NCI-H1092 (cell line): ENCODE measurements around the gene ELOVL6.
"Not testable (repeated sequence)": the region's sequence is repeated elsewhere in the genome, so short reads cannot be mapped to it uniquely, and the experiment has no call there.

ENCODE experiments used
- DNase-seq: peaks from one replicate; lab custom pipeline; 2025; lab: John Stamatoyannopoulos, UW

The ELOVL6 gene

GRCh38 chr4:110074570-110074969, 123.8 kb downstream of the ELOVL6 start:
- DNase-seq = no peak

DNA sequence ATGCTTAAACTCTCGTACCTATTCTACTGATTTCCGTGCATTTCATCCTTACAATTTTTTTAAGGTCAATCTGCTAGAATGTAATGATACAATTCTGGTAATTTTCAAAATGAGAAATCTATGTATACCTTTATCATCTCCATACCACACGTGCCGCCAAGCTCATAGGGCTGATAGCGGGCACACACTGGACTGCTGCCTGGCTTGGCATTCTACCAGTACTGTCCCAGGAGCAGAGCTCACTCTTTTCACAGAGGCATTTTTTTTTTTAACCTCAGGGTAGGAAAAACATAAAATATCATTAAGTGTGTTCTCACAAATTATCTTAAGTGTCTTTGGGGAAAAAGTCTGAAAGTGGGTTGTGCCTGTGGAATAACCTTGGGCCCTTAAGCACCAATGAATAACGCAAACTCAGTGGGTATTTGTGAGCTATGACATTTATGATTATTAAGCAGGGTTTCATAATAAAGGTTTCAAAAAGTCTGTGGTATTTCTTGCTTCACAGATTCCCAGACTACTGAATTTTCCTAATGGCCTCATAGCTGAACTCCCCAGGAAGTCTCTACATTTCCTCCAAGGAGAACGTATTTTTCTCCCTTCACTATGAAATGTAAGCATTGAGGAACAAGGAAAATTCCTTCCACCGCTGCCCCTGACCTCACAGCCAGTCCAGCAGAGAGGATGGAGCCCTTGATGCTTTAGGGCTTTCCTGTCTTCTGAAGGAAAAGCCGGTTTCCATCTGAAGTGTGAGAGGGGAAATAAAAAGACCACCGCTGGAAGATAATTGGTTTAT, 125.2 kb downstream of the ELOVL6 start:
- DNase-seq = no peak

GRCh38 chr4:110071466-110071865, 126.9 kb downstream of the ELOVL6 start:
- no peak for DNase-seq

DNA sequence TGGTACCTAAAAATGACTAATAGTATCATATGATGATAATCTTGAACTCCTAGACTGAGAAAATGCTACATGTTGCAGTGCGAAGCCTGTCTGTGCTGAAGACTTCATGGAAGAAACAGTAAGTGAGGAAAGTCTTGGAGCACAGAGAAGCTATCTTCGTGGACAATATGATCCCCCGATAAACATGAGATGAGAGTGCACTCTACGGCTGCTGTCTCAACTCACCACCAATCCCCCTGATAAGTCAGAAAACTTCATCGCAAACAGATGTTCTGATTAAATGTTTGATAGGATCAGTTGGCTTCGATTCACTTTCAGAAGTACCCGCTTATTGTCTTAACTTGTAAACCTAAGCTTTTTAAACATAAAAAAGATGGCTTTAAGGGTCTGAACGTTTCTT, 130.2 kb downstream of the ELOVL6 start:
- DNase-seq = no peak

GRCh38 chr4:110064934-110065333, 133.5 kb downstream of the ELOVL6 start:
- no peak for DNase-seq

GRCh38 chr4:110064295-110064694, 134.1 kb downstream of the ELOVL6 start:
- no peak for DNase-seq

- no peak for DNase-seq
Measured at GRCh38 chr4:110062166-110062565, 136.2 kb downstream of the ELOVL6 start.

DNA sequence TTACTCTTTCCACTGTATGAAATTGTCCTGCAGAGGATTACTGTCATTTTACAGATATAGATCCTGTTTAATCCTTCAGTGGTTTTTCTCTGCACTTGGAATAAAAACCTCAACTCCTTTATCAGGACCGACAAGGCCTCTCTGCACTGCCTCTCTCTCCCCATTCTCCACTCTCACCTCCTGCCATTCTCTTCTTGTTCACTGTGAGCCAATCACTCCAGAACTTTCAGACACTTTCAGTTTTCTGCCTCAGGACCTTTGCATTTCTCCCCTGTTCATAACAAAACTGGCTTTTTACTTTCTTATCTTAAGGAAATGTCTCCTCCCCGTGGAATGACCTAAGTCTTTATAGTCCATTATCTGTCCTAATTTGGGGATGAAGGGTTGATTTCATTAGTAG, 137.3 kb downstream of the ELOVL6 start:
- DNase-seq = no peak

GRCh38 chr4:110059556-110060191, 138.7 kb downstream of the ELOVL6 start:
- no peak for DNase-seq

DNA sequence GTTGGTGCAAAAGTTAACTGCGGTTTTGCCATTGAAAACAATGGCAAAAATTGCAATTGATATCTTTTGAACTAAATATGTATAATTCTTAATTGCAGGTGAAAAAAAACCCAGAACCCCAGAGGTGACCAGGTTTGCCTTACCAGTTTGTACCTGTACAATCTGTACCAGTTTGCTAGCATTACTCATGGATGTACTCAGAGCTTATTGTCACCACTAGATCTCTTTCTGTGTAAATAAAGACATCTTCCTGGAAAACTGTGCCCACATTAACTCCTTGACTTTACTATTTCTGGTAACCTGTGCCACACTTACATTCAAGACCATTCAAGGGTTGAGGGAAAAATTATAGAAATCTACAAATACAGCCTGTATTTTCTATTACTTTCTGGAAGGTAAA, 139.7 kb downstream of the ELOVL6 start:
- DNase-seq = no peak

- DNase-seq = no peak
Measured at GRCh38 chr4:110055158-110055768, 143.2 kb downstream of the ELOVL6 start.

- DNase-seq = peak; percentile 11
Measured at GRCh38 chr4:110049951-110050925, 148.2 kb downstream of the ELOVL6 start.

DNA sequence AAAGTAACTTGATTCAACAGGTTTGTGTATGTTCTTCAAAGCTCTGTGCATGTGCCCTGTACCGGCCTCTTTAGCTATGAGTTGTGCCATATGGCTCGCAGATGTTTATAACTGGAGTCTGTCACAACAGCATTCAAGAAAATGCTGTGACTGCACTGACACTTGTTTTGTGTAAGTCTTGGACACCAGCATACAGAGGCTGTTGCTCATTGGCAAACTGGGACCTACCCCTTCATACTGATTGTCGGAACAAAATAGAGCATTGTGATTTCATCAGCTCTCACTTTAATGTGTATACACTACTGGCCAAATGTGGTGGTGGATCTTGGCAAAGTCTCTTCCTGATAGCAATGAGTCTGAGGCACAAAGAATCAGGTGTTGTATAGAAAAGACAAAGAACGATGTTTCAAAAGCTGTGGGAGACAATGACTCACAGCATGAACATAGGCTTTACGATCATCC, 151.8 kb downstream of the ELOVL6 start:
- no peak for DNase-seq

DNA sequence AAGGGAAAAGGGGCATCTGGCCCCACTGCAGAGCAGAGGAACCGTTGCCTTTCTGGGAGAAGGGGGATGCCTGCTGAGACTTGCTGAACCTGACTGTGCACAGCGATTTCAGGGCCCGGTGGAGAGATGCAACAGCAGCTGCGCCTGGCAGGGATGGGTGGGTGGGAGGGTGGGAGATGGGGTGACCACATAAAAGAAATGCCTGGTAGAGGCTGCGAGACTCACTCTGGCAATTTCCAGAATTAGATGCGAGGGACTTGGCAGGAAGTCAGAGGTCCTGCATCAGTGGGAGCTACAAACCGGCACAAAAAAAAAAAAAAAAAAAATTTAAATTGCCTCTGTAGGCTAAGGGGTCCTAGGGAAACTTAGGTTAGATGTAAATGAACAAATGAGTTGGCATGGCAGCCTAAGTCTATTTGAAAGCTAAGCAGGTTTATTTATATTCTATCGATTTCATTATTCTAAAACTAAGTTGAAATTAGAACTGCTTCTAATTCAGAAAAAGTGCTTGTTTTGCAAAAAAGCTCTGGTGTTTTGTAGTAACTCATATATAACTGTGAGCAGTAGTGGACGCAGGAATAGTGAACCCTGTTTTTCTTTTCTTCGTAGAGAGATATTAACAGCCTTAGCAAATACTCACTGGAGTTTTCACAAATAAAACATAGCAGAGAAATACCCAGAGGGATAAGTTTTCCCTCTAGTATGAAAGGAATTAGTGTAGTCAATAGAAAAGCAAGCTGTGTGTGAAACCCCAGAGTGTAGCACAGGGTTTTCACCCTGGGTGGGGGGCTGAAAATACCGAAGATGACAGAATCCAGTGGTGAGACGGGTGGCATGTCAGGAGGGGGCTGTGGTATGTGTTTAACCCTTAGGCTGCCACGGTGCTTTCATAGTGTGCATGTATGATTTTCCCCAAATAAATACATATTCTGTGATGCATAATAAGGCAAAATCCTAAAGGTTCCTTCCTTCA, 155.6 kb downstream of the ELOVL6 start:
- no peak for DNase-seq

GRCh38 chr4:110041735-110042134, 156.7 kb downstream of the ELOVL6 start:
- no peak for DNase-seq

- not testable (repeated sequence) for DNase-seq
Measured at GRCh38 chr4:110039164-110039563, 159.3 kb downstream of the ELOVL6 start.

DNA sequence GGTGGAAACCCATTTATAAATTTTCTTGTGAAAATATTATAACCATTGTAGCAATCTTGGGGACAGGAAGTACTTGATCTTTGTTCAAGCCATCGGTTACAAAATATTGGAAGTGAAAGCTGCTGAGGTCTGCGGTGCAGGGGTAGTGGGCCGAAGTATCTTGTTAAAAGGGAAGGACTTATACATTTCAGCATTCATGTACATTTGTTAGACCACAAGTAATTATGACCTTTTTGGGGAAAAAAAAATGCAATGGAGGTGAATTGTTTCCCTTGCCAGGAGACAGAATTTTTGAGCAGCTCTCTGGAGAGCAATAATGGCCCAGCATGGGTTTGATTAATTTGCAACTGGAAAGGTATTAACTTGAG, 164.4 kb downstream of the ELOVL6 start:
- no peak for DNase-seq

DNA sequence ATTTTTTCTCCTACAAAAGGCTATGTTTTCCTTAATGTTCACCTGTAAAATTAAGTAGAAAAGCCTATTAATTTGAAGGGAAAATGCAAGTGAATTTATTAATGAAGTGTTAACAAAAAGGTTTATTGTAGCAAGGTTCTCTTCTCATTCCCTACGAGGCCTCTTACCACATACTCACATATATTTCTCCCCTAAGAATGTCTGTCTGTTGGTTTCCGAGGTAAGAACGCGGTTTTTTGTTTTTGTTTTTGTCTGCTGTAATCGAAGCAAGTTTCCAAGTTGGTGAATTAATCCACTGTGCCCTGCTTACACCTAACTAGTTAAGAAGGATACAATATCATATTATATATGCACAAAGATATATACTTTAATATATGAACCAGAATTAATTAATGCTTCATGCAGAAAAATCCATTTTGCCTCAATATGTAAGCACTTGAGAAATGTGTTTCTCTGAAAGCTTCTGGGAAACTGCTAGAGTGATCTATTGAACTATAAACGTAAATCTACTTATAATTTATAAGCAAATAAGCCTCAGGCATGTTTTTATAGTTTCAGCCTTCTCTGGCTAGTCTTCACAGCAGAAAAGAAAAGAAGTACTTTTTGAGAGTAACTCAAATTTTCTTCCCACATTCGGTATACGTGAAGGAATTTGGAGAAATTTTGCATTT, 164.9 kb downstream of the ELOVL6 start:
- DNase-seq = no peak

DNA sequence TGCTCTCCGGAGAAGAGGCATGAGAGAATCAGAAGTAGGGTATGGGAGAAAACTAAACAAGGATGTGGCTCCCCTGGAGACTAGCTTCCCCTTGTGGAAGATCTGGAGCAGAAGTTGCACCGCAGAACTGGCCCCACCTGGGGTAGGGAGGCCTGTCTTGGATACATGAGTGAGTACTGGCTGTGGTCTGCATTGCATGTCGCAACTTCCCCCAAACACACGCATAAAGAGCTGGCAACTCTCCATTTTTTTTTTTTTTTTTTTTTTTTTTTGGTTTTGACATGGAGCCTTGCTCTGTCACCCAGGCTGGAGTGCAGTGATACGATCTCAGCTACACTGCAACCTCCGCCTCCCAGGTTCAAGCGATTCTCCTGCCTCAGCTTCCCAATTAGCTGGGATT, 165.8 kb downstream of the ELOVL6 start:
- DNase-seq = no peak

DNA sequence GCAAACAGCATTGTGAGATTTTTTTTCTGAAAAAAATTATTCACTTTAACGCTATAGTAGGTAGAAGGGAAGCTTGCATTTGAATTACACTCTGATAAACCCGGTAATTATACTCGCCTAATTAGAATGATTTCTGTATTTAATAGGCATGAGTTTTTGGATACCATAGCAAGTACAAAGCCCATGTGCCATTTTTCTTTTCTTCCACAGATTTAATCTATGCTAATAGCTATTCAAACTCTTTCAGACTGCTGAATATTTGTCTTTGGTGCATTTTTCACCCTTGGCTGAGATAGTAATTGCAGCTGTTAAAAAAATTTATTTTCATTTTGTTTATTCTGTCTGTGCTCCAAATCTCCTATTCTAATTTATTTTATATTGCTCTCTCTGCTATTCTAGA, 172.7 kb downstream of the ELOVL6 start:
- no peak for DNase-seq
